GM23338 (cell line): ENCODE results near the gene BDH1.

Experiments used
- CREB1 ChIP-seq: fragments of 250-450 bp; sonication (Bioruptor Pico); IDR thresholded peaks from 2 replicates; pipeline ENCODE4 v1.5.0; 2020; ENCODE audit warnings: low read depth, mild to moderate bottlenecking, moderate library complexity
- EZH2 ChIP-seq: fragments of 200-600 bp; sonication (generic); IDR thresholded peaks from one replicate; pipeline ENCODE4 v1.8.0; 2017; ENCODE audit warnings: antibody characterized with exemption, mild to moderate bottlenecking, low read depth; ENCODE audit not compliant: unreplicated experiment
- EZH2phosphoT487 ChIP-seq: fragments of 200-600 bp; sonication (generic); IDR thresholded peaks from one replicate; pipeline ENCODE4 v1.8.1; 2018; ENCODE audit warnings: antibody characterized with exemption; ENCODE audit not compliant: unreplicated experiment
- JUNB ChIP-seq: IDR thresholded peaks from one replicate; pipeline ENCODE4 v1.6.1; 2016; ENCODE audit warnings: antibody characterized with exemption; ENCODE audit not compliant: unreplicated experiment
- POLR2AphosphoS5 ChIP-seq: IDR thresholded peaks from 2 replicates; pipeline ENCODE4 v1.6.1; 2016; ENCODE audit warnings: antibody characterized with exemption, low read depth
- TF ChIP-seq, protein P1 (sequence below), 2 experiments: fragments of 200-600 bp in 1 of 2; sonication (generic) in 1 of 2; conservative IDR thresholded peaks; 2 replicates each; pipeline versions ENCODE4 v1.5.1 to v1.6.1; 2016 to 2017; ENCODE audit warnings: antibody characterized with exemption in 2 of 2, low read depth in 2 of 2, mild to moderate bottlenecking in 2 of 2, moderate library complexity in 1 of 2
- TF ChIP-seq, protein P2 (sequence below): IDR thresholded peaks from one replicate; pipeline ENCODE4 v1.6.1; 2018; ENCODE audit warnings: antibody characterized with exemption; ENCODE audit not compliant: unreplicated experiment

DNA sequence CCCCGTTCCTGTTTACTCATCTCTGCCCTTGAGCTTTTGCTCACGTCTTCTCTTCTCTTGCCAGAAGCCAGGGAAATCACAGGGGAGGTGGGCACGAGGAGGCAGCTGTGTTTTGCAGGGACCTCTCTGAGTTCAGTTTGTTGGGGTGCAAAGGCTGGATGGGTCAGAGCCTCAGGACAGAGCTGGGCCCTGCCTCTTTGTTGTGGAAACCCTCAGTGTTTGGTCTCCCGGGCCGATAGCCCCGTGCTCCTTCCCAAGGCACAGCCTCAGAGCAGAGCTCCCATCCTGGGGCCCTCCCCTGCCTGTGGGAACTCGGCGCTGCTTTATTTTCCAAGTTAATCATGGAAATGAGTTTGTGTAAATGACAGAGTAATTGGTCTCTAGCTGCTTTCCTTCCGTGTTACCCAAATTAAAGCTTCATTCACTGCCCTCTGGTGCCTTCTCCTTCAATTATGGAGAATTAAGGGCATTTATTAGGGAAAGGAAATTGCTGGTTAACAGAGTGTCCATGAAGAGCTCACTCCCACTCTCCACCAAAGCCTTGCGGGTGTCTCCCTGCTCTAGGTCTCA is 40.9 kb downstream of the BDH1 start:
- TF ChIP-seq, protein P1, sequence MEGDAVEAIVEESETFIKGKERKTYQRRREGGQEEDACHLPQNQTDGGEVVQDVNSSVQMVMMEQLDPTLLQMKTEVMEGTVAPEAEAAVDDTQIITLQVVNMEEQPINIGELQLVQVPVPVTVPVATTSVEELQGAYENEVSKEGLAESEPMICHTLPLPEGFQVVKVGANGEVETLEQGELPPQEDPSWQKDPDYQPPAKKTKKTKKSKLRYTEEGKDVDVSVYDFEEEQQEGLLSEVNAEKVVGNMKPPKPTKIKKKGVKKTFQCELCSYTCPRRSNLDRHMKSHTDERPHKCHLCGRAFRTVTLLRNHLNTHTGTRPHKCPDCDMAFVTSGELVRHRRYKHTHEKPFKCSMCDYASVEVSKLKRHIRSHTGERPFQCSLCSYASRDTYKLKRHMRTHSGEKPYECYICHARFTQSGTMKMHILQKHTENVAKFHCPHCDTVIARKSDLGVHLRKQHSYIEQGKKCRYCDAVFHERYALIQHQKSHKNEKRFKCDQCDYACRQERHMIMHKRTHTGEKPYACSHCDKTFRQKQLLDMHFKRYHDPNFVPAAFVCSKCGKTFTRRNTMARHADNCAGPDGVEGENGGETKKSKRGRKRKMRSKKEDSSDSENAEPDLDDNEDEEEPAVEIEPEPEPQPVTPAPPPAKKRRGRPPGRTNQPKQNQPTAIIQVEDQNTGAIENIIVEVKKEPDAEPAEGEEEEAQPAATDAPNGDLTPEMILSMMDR (conservative IDR thresholded peaks at IDR 0.05; ENCODE audit: low read depth in 2 of 2), result no peak
- TF ChIP-seq EZH2phosphoT487 (no peak), EZH2 (no peak), JUNB (no peak), POLR2AphosphoS5 (no peak), CREB1 (CRISPR knock-in tag) (no peak)
- TF ChIP-seq, protein P2, sequence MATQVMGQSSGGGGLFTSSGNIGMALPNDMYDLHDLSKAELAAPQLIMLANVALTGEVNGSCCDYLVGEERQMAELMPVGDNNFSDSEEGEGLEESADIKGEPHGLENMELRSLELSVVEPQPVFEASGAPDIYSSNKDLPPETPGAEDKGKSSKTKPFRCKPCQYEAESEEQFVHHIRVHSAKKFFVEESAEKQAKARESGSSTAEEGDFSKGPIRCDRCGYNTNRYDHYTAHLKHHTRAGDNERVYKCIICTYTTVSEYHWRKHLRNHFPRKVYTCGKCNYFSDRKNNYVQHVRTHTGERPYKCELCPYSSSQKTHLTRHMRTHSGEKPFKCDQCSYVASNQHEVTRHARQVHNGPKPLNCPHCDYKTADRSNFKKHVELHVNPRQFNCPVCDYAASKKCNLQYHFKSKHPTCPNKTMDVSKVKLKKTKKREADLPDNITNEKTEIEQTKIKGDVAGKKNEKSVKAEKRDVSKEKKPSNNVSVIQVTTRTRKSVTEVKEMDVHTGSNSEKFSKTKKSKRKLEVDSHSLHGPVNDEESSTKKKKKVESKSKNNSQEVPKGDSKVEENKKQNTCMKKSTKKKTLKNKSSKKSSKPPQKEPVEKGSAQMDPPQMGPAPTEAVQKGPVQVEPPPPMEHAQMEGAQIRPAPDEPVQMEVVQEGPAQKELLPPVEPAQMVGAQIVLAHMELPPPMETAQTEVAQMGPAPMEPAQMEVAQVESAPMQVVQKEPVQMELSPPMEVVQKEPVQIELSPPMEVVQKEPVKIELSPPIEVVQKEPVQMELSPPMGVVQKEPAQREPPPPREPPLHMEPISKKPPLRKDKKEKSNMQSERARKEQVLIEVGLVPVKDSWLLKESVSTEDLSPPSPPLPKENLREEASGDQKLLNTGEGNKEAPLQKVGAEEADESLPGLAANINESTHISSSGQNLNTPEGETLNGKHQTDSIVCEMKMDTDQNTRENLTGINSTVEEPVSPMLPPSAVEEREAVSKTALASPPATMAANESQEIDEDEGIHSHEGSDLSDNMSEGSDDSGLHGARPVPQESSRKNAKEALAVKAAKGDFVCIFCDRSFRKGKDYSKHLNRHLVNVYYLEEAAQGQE, result no peak
